Measurements from ENCODE around the gene LAMB4. TPM values are rescaled to one million over a fixed set of nuclear protein-coding genes. Genes with fewer than 3 reads are reported as not detected.

The LAMB4 gene, protein sequence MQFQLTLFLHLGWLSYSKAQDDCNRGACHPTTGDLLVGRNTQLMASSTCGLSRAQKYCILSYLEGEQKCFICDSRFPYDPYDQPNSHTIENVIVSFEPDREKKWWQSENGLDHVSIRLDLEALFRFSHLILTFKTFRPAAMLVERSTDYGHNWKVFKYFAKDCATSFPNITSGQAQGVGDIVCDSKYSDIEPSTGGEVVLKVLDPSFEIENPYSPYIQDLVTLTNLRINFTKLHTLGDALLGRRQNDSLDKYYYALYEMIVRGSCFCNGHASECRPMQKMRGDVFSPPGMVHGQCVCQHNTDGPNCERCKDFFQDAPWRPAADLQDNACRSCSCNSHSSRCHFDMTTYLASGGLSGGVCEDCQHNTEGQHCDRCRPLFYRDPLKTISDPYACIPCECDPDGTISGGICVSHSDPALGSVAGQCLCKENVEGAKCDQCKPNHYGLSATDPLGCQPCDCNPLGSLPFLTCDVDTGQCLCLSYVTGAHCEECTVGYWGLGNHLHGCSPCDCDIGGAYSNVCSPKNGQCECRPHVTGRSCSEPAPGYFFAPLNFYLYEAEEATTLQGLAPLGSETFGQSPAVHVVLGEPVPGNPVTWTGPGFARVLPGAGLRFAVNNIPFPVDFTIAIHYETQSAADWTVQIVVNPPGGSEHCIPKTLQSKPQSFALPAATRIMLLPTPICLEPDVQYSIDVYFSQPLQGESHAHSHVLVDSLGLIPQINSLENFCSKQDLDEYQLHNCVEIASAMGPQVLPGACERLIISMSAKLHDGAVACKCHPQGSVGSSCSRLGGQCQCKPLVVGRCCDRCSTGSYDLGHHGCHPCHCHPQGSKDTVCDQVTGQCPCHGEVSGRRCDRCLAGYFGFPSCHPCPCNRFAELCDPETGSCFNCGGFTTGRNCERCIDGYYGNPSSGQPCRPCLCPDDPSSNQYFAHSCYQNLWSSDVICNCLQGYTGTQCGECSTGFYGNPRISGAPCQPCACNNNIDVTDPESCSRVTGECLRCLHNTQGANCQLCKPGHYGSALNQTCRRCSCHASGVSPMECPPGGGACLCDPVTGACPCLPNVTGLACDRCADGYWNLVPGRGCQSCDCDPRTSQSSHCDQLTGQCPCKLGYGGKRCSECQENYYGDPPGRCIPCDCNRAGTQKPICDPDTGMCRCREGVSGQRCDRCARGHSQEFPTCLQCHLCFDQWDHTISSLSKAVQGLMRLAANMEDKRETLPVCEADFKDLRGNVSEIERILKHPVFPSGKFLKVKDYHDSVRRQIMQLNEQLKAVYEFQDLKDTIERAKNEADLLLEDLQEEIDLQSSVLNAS (N-terminal part only)
- total RNA-seq (2012; rRNA removed), result under 0.01 and 0.18 TPM in 2 replicates
- 0.12 and 0.13 TPM in 2 replicates for polyA plus RNA-seq (2012; rRNA removed)
- polyA plus RNA-seq (2012; cell fraction: cytosol; rRNA removed), result 0.05 and 0.09 TPM in 2 replicates
- polyA plus RNA-seq (2012; cell fraction: nucleus; rRNA removed; ENCODE audit: low replicate concordance), result 0.05 and 0.10 TPM in 2 replicates
- percentile 11 among the genes with signal in this experiment for Bru-seq, nascent RNA
- percentile 13 among the genes with signal in this experiment for BruChase-seq, experiment 1, labeled RNA remaining after a 6-hour chase
- percentile 11 among the genes with signal in this experiment for BruChase-seq, experiment 2, labeled RNA remaining after a 2-hour chase
- long read RNA-seq, partial matches to known transcripts, result 0 of 1 reads
- long read RNA-seq, other reads (novel, unspliced or antisense), result 1 of 1 reads

DNA sequence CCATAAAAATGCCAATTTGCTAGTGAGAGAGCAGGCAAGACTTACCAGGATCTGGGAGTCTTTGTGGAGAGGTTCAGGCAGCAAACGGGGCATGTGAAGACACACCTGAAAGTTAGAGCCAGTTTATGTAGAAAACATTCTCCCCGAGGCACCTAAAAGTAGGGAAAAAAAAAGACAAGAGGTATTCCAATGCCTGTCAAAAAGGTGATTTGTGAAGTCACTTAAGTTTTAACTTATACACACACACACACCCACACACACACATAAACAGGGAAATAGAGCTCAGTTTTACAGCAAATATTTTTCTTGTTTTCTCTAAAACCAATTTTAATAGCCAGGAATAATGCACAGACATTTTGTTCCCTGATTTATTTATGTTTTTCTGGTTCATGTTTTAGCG is at the start of gene LAMB4:
LAMB4 (minus strand) TSS at position 101 of the 400 bp plus-strand sequence. CDS start 7,197 bp downstream, outside the sequence.
- Histone ChIP-seq H3K27ac (ENCODE audit: insufficient read depth, low read length) (peak within 1 kb of the TSS; percentile 42; the same call in 1 of the 2 replicates), H3K56ac (ENCODE audit: extremely low read depth, insufficient read depth, low read length) (no peak within 1 kb of the TSS), H2BK120ac (ENCODE audit: low read depth, low read length) (peak within 1 kb of the TSS; percentile 65), H3K9me1 (ENCODE audit: insufficient read depth, low read length) (no peaks in the 10 kb centered on the region; the same call in 1 of the 2 replicates), H3K4me3 (ENCODE audit: insufficient read depth, low read depth, low read length) (no peak within 1 kb of the TSS), H3K23ac (ENCODE audit: low read depth, low read length) (no peak within 1 kb of the TSS), H2AK5ac (ENCODE audit: low read depth, low read length) (peak within 1 kb of the TSS; percentile 31; the same call in 1 of the 2 replicates), H3K36me3 (ENCODE audit: control insufficient read depth, insufficient read depth, low read length) (no peaks in the 10 kb centered on the region), H4K8ac (ENCODE audit: low read depth in 2 of 2, low read length in 2 of 2) (peak within 1 kb of the TSS in 1 of 2 experiments; percentile 63; a peak in 1 of 4 replicates), H3K27me3 (ENCODE audit: control insufficient read depth, insufficient read depth, low read length) (no peaks in the 10 kb centered on the region), H4K5ac (ENCODE audit: low read depth, low read length) (no peak within 1 kb of the TSS), H4K91ac (ENCODE audit: insufficient read depth, low read depth, low read length) (peak within 1 kb of the TSS; percentile 50; the same call in 1 of the 2 replicates), H2BK15ac (ENCODE audit: low read depth, low read length) (no peak within 1 kb of the TSS), H3K4me2 (ENCODE audit: low read depth, low read length) (no peak within 1 kb of the TSS), H3K14ac (replicated peaks; ENCODE audit: low read depth, low read length) (peak within 1 kb of the TSS; percentile 67; the same call in 1 of the 2 replicates), H3K4me1 (ENCODE audit: control insufficient read depth, insufficient read depth, low read length) (peaks cover 4% of the 10 kb centered on the region; the same call in 1 of the 2 replicates), H2BK5ac (ENCODE audit: low read depth, low read length, poor library complexity, severe bottlenecking) (no peak within 1 kb of the TSS), H3K9ac (ENCODE audit: low read depth, low read length) (no peak within 1 kb of the TSS), H3K4ac (ENCODE audit: low read depth, low read length) (peak within 1 kb of the TSS; percentile 21; the same call in 1 of the 2 replicates), H3K18ac (ENCODE audit: low read depth, low read length) (no peak within 1 kb of the TSS; the same call in 1 of the 2 replicates), H3K9me3 (ENCODE audit: control insufficient read depth, insufficient read depth, low read length) (no peaks in the 10 kb centered on the region), H2AK9ac (replicated peaks; ENCODE audit: low read depth, low read length, poor library complexity) (no peak within 1 kb of the TSS), H2AFZ (replicated peaks; ENCODE audit: low read length, poor library complexity) (no peak within 1 kb of the TSS), H4K20me1 (ENCODE audit: insufficient read depth, low read length) (no peaks in the 10 kb centered on the region), H3K79me1 (ENCODE audit: low read depth in 1 of 2, low read length in 2 of 2) (no peaks in the 10 kb centered on the region), H2BK20ac (ENCODE audit: low read depth, low read length) (no peak within 1 kb of the TSS)
- DNase-seq (no peak), ATAC-seq (ENCODE audit: low read depth) (no peak)
- in situ Hi-C loops (cut with MboI; ENCODE audit: low sequenced_read_pairs), result loop anchor here (25.0 kb wide), 1 partner anchor 393 kb away; the partner anchor contains the start of gene CBLL1
- ChIA-PET POLR2A (ENCODE audit: unreplicated experiment) (interaction anchor here (0.7 kb wide), 1 partner anchor 171 kb away, joined by 3 read pairs; no protein-coding TSS in a partner anchor), CTCF (interaction anchor here (1.3 kb wide), 1 partner anchor 12 kb away, joined by 4 read pairs; no protein-coding TSS in a partner anchor)
- intact Hi-C loops (cut with micrococcal nuclease), result loop anchor here (5.0 kb wide), 1 partner anchor 118 kb away; no protein-coding TSS in a partner anchor
- no CpG with 5 or more reads among the region's 3 CpGs for WGBS, 2 experiments (ENCODE audit: extremely low coverage in 2 of 2, insufficient read length in 1 of 2)
- no TSS peak for BruUV-seq (replicated peaks)
- dilution Hi-C loops (cut with HindIII; ENCODE audit: low sequenced_read_pairs, unreplicated experiment), result loop anchor here (25.0 kb wide), 1 partner anchor 118 kb away; the partner anchor contains the start of gene LAMB1
- TF ChIP-seq, protein P1, sequence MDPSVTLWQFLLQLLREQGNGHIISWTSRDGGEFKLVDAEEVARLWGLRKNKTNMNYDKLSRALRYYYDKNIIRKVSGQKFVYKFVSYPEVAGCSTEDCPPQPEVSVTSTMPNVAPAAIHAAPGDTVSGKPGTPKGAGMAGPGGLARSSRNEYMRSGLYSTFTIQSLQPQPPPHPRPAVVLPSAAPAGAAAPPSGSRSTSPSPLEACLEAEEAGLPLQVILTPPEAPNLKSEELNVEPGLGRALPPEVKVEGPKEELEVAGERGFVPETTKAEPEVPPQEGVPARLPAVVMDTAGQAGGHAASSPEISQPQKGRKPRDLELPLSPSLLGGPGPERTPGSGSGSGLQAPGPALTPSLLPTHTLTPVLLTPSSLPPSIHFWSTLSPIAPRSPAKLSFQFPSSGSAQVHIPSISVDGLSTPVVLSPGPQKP (IDR thresholded peaks at IDR 0.05; ENCODE audit: borderline replicate concordance, low read depth, low read length), result no peak
- no peak for TF ChIP-seq RAD21 (IDR thresholded peaks at IDR 0.05; ENCODE audit: low read length)
- TF ChIP-seq CTCF (conservative IDR thresholded peaks at IDR 0.05; ENCODE audit: low read depth, low read length), result no peak
- no peak for TF ChIP-seq RCOR1 (IDR thresholded peaks at IDR 0.05; ENCODE audit: insufficient replicate concordance, low read length)
- no peak for TF ChIP-seq SMC3 (IDR thresholded peaks at IDR 0.05; ENCODE audit: low read depth, low read length)
- no peak for TF ChIP-seq MAFK (IDR thresholded peaks at IDR 0.05; ENCODE audit: low read depth, low read length)
- TF ChIP-seq POLR2A (IDR thresholded peaks at IDR 0.05; ENCODE audit: low read depth, low read length), result no peak
- no peak for TF ChIP-seq RFX5 (IDR thresholded peaks at IDR 0.05; ENCODE audit: low read depth, low read length)
